K562 (cell line): ENCODE measurements around the gene USP49. TPM values are rescaled to one million over a fixed set of nuclear protein-coding genes. Genes with fewer than 3 reads are reported as not detected.

ENCODE experiments used
- ATF7 ChIP-seq: fragments of 450-650 bp; IDR thresholded peaks from 2 replicates; pipeline ENCODE4 v1.7.1; 2014; ENCODE audit warnings: mild to moderate bottlenecking, moderate library complexity
- CTCF ChIP-seq, 3 experiments: IDR thresholded peaks in 2 of 3; conservative IDR thresholded peaks in 1 of 3; 2 replicates each; pipeline ENCODE4 v1.5.1; 2011 to 2012; ENCODE audit warnings: low read length in 3 of 3, mild to moderate bottlenecking in 3 of 3, control low read depth in 2 of 3, improper control_type of control experiment in 1 of 3, inconsistent platforms in 1 of 3, low read depth in 1 of 3, mixed read lengths in 1 of 3, moderate library complexity in 1 of 3; ENCODE audit not compliant: insufficient read depth in 2 of 3
- E2F3 ChIP-seq: fragments of 250-450 bp; sonication (Bioruptor Pico); IDR thresholded peaks from 2 replicates; pipeline ENCODE4 v1.4.0; 2020; ENCODE audit warnings: mild to moderate bottlenecking
- E2F4 ChIP-seq: sonication (generic); formaldehyde crosslinking; IDR thresholded peaks from 2 replicates; pipeline ENCODE4 v1.8.0; 2022; ENCODE audit warnings: mild to moderate bottlenecking, low read depth, missing genetic modification reagents
- E2F6 ChIP-seq, 2 experiments: IDR thresholded peaks; 2 replicates each; pipeline ENCODE4 v1.6.1; 2011; ENCODE audit warnings: borderline replicate concordance in 1 of 2, control low read depth in 1 of 2, low read depth in 1 of 2, low read length in 1 of 2, mild to moderate bottlenecking in 1 of 2, mixed read lengths in 1 of 2, moderate library complexity in 1 of 2; ENCODE audit not compliant: insufficient read depth in 1 of 2, insufficient read length in 1 of 2, poor library complexity in 1 of 2, severe bottlenecking in 1 of 2; ENCODE audit errors: extremely low read depth in 1 of 2
- FOXM1 ChIP-seq, 2 experiments: fragments of 450-650 bp in 1 of 2; sonication (generic) in 1 of 2; formaldehyde crosslinking in 1 of 2; IDR thresholded peaks; 2 replicates each; pipeline versions ENCODE4 v1.6.1 to v1.9.0; 2017 to 2022; ENCODE audit warnings: low read depth in 2 of 2, mild to moderate bottlenecking in 2 of 2, missing genetic modification reagents in 1 of 2, moderate library complexity in 1 of 2
- GTF2F1 ChIP-seq: IDR thresholded peaks from 2 replicates; pipeline ENCODE4 v1.6.1; 2011; ENCODE audit warnings: low read depth, low read length, improper control_type of control experiment
- HCFC1 ChIP-seq: IDR thresholded peaks from 2 replicates; pipeline ENCODE4 v1.6.1; 2012; ENCODE audit warnings: low read depth, low read length, improper control_type of control experiment
- JUND ChIP-seq, 2 experiments: IDR thresholded peaks; 2 replicates in 1 of 2; 3 replicates in 1 of 2; pipeline ENCODE4 v1.6.1; 2011; ENCODE audit warnings: borderline replicate concordance in 2 of 2, low read depth in 2 of 2, low read length in 2 of 2, improper control_type of control experiment in 1 of 2, missing biosample characterization in 1 of 2, missing genetic modification characterization in 1 of 2, missing genetic modification reagents in 1 of 2
- MLX ChIP-seq, 2 experiments: fragments of 450-650 bp in 1 of 2; sonication (generic) in 1 of 2; formaldehyde crosslinking; conservative IDR thresholded peaks; 2 replicates each; pipeline versions ENCODE4 v1.4.0 to v1.8.1; 2020 to 2022; ENCODE audit warnings: mild to moderate bottlenecking in 1 of 2, missing genetic modification reagents in 1 of 2
- NKRF ChIP-seq: fragments of 450-650 bp; IDR thresholded peaks from 2 replicates; pipeline ENCODE4 v1.6.1; 2016; ENCODE audit warnings: borderline replicate concordance
- RBFOX2 ChIP-seq: fragments of 200-400 bp; formaldehyde crosslinking; IDR thresholded peaks from 2 replicates; pipeline ENCODE4 v1.6.1; 2017; ENCODE audit warnings: low read depth, mild to moderate bottlenecking, low read length, moderate library complexity
- ZBTB1 ChIP-seq: sonication (generic); formaldehyde crosslinking; IDR thresholded peaks from 2 replicates; pipeline ENCODE4 v1.8.1; 2023; ENCODE audit warnings: missing genetic modification reagents, low read depth, mild to moderate bottlenecking, borderline replicate concordance
- ZNF79 ChIP-seq: fragments of 250-450 bp; sonication (Bioruptor Pico); IDR thresholded peaks from 2 replicates; pipeline ENCODE4 v1.4.0; 2020; ENCODE audit warnings: low read depth, mild to moderate bottlenecking, moderate library complexity
- polyA plus RNA-seq, 8 experiments: library from polyadenylated mRNA; depleted of rRNA in 4 of 8; stranded (reverse) in 5 of 8; unstranded in 3 of 8; fragments of >200 nt; fragmentation: Nextera tagmentation in 2 of 8; fragmentation: Illumina TruSeq in 1 of 8; extraction: Ambion mirVana in 2 of 8; extraction: Trizol in 1 of 8; gene quantifications; 2 replicates each; pipeline versions ENCODE4 v1.2.1 to v1.2.3, GENCODE V29; 2011 to 2014; ENCODE audit warnings: inconsistent platforms in 1 of 8, missing spikeins in 1 of 8
- total RNA-seq, 7 experiments: library from RNA; depleted of rRNA in 6 of 7; stranded (reverse); fragments of >200 nt in 6 of 7; fragmentation: Illumina TruSeq in 2 of 7; extraction: Trizol in 2 of 7; gene quantifications; 2 replicates each; pipeline versions ENCODE4 v1.2.1 to v1.2.3, GENCODE V29; 2011 to 2021; ENCODE audit warnings: low replicate concordance in 1 of 7

Gene USP49
- total and polyA plus RNA-seq, 9 of the 15 experiments (the other 6 are each of a cell fraction or from before 2014, with no cell fraction given) = 1.0 to 9.9 (median 6.5) TPM

- TF ChIP-seq RBFOX2 (no peak; the same call in 1 of the 2 replicates), ATF7 (no peak), FOXM1 (IDR thresholded peaks at IDR 0.05; ENCODE audit: low read depth) (no peak), FOXM1 (CRISPR knock-in tag; IDR thresholded peaks at IDR 0.05; ENCODE audit: low read depth) (peak; percentile 58; the same call in 1 of the 2 replicates), JUND (IDR thresholded peaks at IDR 0.05; ENCODE audit: borderline replicate concordance, low read depth, low read length) (0 out of 2 replicates have a peak, but pooled peaks have one; percentile 20), JUND (tag; IDR thresholded peaks at IDR 0.05; ENCODE audit: borderline replicate concordance, low read depth, low read length) (no peak; the same call in 2 of the 3 replicates), CTCF (IDR thresholded peaks at IDR 0.05 in 2 of 3, conservative IDR thresholded peaks at IDR 0.05 in 1 of 3; ENCODE audit: insufficient read depth in 2 of 3, low read depth in 1 of 3, low read length in 3 of 3) (peak; percentile 76 to 97 (median 88)), MLX (CRISPR knock-in tag; conservative IDR thresholded peaks at IDR 0.05) (0 out of 4 replicates have a peak, but pooled peaks of 1 of the 2 experiments have one; percentile 58), HCFC1 (0 out of 2 replicates have a peak, but pooled peaks have one; percentile 26), ZNF79 (0 out of 2 replicates have a peak, but pooled peaks have one; percentile 36), E2F6 (IDR thresholded peaks at IDR 0.05; ENCODE audit: borderline replicate concordance in 1 of 2, extremely low read depth in 1 of 2, insufficient read depth in 1 of 2, insufficient read length in 1 of 2, low read depth in 1 of 2, low read length in 1 of 2, poor library complexity in 1 of 2, severe bottlenecking in 1 of 2) (peak; percentile 9 to 86), GTF2F1 (no peak), E2F4 (CRISPR knock-in tag) (0 out of 2 replicates have a peak, but pooled peaks have one; percentile 58), E2F3 (CRISPR knock-in tag) (0 out of 2 replicates have a peak, but pooled peaks have one; percentile 48), NKRF (peak; percentile 84), ZBTB1 (CRISPR knock-in tag) (peak; percentile 94)
Measured at GRCh38 chr6:41786451-41787218, 108.5 kb downstream of the USP49 start (continued).
